HUES64 (cell line): ENCODE measurements around the gene FBXO4.
A peak's percentile ranks its signal among the peaks of the same experiment; 100 is the strongest.
"Not testable (repeated sequence)": the region's sequence is repeated elsewhere in the genome, so short reads cannot be mapped to it uniquely, and the experiment has no call there.

Experiments
- H3K27ac ChIP-seq: 2 replicates; pipeline ENCODE4 v1.7.0; 2013; ENCODE audit warnings: low read depth, low read length, inconsistent platforms
- H3K27me3 ChIP-seq: 2 replicates; pipeline ENCODE4 v1.6.1; 2013; ENCODE audit warnings: mild to moderate bottlenecking, low read length; ENCODE audit not compliant: insufficient read depth
- H3K36me3 ChIP-seq: 2 replicates; pipeline ENCODE4 v1.6.1; 2013; ENCODE audit warnings: mild to moderate bottlenecking, low read length; ENCODE audit not compliant: insufficient read depth
- H3K4me1 ChIP-seq: 2 replicates; pipeline ENCODE4 v1.6.1; 2013; ENCODE audit warnings: mild to moderate bottlenecking, low read length, moderate library complexity; ENCODE audit not compliant: insufficient read depth
- H3K4me3 ChIP-seq: 2 replicates; pipeline ENCODE4 v1.5.1; 2013; ENCODE audit warnings: mild to moderate bottlenecking, low read length, moderate library complexity
- H3K9ac ChIP-seq: 2 replicates; pipeline ENCODE4 v1.6.1; 2013; ENCODE audit warnings: mild to moderate bottlenecking, low read depth, low read length
- H3K9me3 ChIP-seq: 2 replicates; pipeline ENCODE4 v1.6.1; 2013; ENCODE audit warnings: low read depth, low read length; ENCODE audit not compliant: insufficient read depth
- WGBS: fragments of 150-250, 120-280 bp; methylation state at CpG from one replicate; pipeline ENCODE4 v1.1.7; 2013; ENCODE audit warnings: missing lambda C conversion rate; 5-methylcytosine and 5-hydroxymethylcytosine counted together

FBXO4 gene

GRCh38 chr5:41925555-41925951, 472 bp downstream of the FBXO4 start:
- 50% methylated on average over 18 of the region's 18 CpGs for WGBS
- H3K27ac ChIP-seq = no peak overlapping the region

GRCh38 chr5:41927604-41928003, 2.5 kb downstream of the FBXO4 start:
- Histone ChIP-seq H3K4me1 (no peaks in the 10 kb centered on the region), H3K36me3 (peaks cover 2% of the 10 kb centered on the region; the same call in 1 of the 2 replicates), H3K9me3 (no peaks in the 10 kb centered on the region), H3K9ac (no peak overlapping the region), H3K4me3 (no peak overlapping the region), H3K27ac (no peak overlapping the region), H3K27me3 (no peaks in the 10 kb centered on the region; the same call in 1 of the 2 replicates)
- WGBS = 99% methylated on average over 3 of the region's 4 CpGs

More at GRCh38 chr5:41925555-41925951, 472 bp downstream of the FBXO4 start:
- Histone ChIP-seq H3K27me3 (no peaks in the 10 kb centered on the region; the same call in 1 of the 2 replicates), H3K4me3 (peak overlapping the region; percentile 65), H3K4me1 (peaks cover 13% of the 10 kb centered on the region; the same call in 1 of the 2 replicates), H3K9ac (peak overlapping the region; percentile 83), H3K9me3 (no peaks in the 10 kb centered on the region), H3K36me3 (peaks cover 9% of the 10 kb centered on the region)

- H3K27me3 ChIP-seq = no peaks in the 10 kb centered on the region; the same call in 1 of the 2 replicates
- H3K36me3 ChIP-seq = no peaks in the 10 kb centered on the region
- no peaks in the 10 kb centered on the region for H3K9me3 ChIP-seq
- no peak overlapping the region for H3K9ac ChIP-seq
- H3K4me3 ChIP-seq = no peak overlapping the region
- no peak overlapping the region for H3K27ac ChIP-seq
- H3K4me1 ChIP-seq = no peaks in the 10 kb centered on the region
Measured at GRCh38 chr5:41929035-41929434, 4.0 kb downstream of the FBXO4 start.

DNA sequence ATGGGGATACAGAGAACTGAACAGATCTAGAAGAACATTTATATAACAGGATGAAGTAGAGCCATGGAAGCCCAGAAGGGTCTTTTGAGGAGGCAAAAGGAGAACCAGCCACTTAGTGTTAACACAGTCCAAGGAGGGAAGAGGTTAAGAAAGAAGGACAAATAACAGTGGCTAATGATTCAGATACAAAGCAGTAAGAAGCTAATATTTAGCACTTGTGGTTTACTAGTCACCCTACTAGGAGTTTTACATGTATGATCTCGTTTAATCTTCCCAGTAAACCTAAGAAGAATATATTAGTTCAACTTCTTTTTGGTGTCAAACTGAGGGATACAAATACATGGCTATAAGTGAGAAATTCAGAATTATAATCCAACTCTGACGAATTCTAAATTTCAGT, 7.7 kb downstream of the FBXO4 start:
- no peak overlapping the region for H3K4me3 ChIP-seq
- H3K27ac ChIP-seq = no peak overlapping the region
- WGBS = no CpG with 5 or more reads among the region's 2 CpGs
- H3K27me3 ChIP-seq = no peaks in the 10 kb centered on the region
- H3K36me3 ChIP-seq = no peaks in the 10 kb centered on the region
- no peaks in the 10 kb centered on the region for H3K9me3 ChIP-seq
- H3K9ac ChIP-seq = no peak overlapping the region
- H3K4me1 ChIP-seq = peaks cover 10% of the 10 kb centered on the region

DNA sequence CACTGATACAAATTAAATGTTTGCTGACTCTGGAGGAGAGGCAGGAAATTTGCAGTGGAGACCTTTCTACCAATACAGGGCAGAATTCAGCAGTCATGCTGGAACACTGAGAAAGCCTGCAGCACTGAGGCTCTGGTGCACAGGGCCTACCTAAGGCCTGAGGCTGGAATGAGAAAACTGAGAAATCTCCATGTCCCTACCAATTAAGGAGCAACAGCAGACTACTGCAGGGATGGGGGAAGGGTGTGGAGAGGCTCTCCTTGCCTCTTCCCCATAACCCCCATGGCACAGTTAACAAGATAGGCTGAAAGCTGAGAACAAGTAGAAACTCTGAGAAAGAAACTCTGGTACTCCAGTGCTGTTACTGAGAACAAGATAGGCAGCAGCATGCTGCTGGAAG, 10.5 kb downstream of the FBXO4 start:
- Histone ChIP-seq H3K27ac (no peak overlapping the region), H3K4me1 (peaks cover 10% of the 10 kb centered on the region), H3K4me3 (no peak overlapping the region), H3K9me3 (no peaks in the 10 kb centered on the region), H3K36me3 (no peaks in the 10 kb centered on the region), H3K27me3 (no peaks in the 10 kb centered on the region), H3K9ac (peak overlapping the region; percentile 40; the same call in 1 of the 2 replicates)

- Histone ChIP-seq H3K4me1 (peaks cover 4% of the 10 kb centered on the region), H3K9ac (no peak overlapping the region), H3K4me3 (no peak overlapping the region), H3K9me3 (no peaks in the 10 kb centered on the region), H3K27me3 (no peaks in the 10 kb centered on the region), H3K27ac (no peak overlapping the region), H3K36me3 (no peaks in the 10 kb centered on the region)
- no CpG with 5 or more reads among the region's 1 CpG for WGBS
Measured at GRCh38 chr5:41940641-41941040, 15.6 kb downstream of the FBXO4 start.

DNA sequence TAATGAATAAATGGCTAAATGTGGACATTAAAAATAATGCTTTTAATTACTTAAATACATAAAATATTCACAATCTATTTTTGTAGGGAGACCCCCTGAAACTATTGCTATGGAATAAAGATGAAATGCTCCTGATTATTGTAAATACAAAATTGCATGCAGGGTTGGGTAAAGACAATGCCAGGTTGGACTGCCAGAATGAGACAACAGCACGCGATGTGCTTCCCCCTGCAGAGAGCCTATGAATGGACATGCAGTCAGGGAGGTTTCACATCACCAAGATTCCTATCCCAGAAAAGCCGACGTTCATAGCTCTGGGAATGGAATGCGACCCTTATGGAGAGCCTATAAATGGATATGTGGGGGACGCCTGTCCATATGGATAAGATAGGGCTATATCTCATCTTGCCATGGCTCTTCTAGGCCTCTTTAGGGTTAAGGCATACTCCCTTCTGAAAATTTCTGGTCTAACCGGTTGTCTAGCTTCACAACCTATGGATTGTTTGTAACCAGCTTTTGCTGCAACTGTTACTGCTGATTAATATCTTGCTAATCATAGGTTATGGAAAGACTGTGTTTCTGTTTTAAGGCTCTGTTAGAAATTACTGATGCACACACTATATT, 20.4 kb downstream of the FBXO4 start:
- H3K9ac ChIP-seq, H3K27me3 ChIP-seq, H3K36me3 ChIP-seq, H3K4me1 ChIP-seq, H3K4me3 ChIP-seq, H3K27ac ChIP-seq, H3K9me3 ChIP-seq: not testable (repeated sequence)
- WGBS = 91% methylated on average over 7 of the region's 7 CpGs

- H3K27me3 ChIP-seq = no peaks in the 10 kb centered on the region
- no peaks in the 10 kb centered on the region for H3K4me1 ChIP-seq
- no peaks in the 10 kb centered on the region for H3K36me3 ChIP-seq
- no peaks in the 10 kb centered on the region for H3K9me3 ChIP-seq
- 82% methylated on average over 3 of the region's 3 CpGs for WGBS
- no peak overlapping the region for H3K27ac ChIP-seq
- H3K9ac ChIP-seq = no peak overlapping the region
- H3K4me3 ChIP-seq = no peak overlapping the region
Measured at GRCh38 chr5:41951224-41951623, 26.1 kb downstream of the FBXO4 start.

DNA sequence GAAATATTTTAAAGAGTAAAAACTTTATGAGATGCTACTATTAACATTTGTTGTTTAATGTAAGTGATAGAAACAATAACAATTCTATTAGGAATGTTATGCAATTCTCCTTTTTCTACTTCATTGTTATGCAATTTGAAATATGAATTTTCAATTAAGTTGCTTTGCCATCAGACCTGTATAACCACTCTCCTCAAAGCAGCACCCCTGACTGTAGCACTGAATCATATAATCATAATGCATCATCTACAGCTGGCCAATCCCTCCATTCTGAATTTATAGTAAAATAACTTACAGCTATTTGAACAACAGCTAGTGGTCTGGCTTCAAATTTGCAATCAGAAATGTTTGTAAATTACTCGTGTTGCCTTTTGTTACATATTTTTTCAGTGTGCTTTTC, 29.2 kb downstream of the FBXO4 start:
- H3K4me1 ChIP-seq = no peaks in the 10 kb centered on the region
- no peak overlapping the region for H3K4me3 ChIP-seq
- no peak overlapping the region for H3K9ac ChIP-seq
- no peaks in the 10 kb centered on the region for H3K36me3 ChIP-seq
- 80% methylated on average over 1 of the region's 1 CpG for WGBS
- H3K27ac ChIP-seq = no peak overlapping the region
- no peaks in the 10 kb centered on the region for H3K9me3 ChIP-seq
- no peaks in the 10 kb centered on the region for H3K27me3 ChIP-seq

DNA sequence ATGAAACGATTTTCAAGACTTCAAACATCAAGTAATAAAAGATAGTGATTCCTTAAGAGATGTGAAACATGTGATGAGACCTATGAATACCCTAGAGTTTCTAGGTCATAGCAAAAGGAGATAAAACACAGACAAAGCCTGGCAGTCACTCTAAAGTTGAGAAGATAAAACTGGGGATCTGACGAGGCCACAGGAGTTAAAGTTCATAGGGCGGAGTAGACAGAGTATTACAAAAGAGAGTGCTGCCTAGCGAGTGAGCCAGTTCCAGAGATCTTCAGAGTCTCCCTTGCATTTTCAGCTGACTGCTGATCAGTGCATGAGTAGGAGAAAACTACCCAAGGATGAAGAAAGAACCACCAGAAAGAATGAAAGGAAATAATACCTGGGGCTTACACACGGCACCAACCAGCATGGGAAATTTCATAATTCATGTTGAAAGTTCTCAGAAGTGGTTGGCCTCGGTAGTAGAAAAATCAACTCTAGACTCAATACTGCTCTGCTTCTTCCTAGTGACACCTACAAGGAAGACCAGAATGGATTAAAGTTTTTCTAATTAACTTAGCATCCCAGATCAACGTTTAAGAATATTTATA, 30.4 kb downstream of the FBXO4 start:
- Histone ChIP-seq H3K9ac (no peak overlapping the region), H3K36me3 (no peaks in the 10 kb centered on the region), H3K27me3 (no peaks in the 10 kb centered on the region), H3K4me1 (no peaks in the 10 kb centered on the region), H3K9me3 (no peaks in the 10 kb centered on the region), H3K4me3 (no peak overlapping the region), H3K27ac (no peak overlapping the region)
- WGBS = 89% methylated on average over 5 of the region's 7 CpGs

GRCh38 chr5:41956943-41957342, 31.9 kb downstream of the FBXO4 start:
- Histone ChIP-seq H3K4me3 (no peak overlapping the region), H3K27me3 (no peaks in the 10 kb centered on the region), H3K4me1 (no peaks in the 10 kb centered on the region), H3K36me3 (no peaks in the 10 kb centered on the region), H3K9ac (no peak overlapping the region), H3K9me3 (no peaks in the 10 kb centered on the region; the same call in 1 of the 2 replicates), H3K27ac (no peak overlapping the region)
- WGBS = 100% methylated on average over 1 of the region's 1 CpG

GRCh38 chr5:41960481-41960880, 35.4 kb downstream of the FBXO4 start:
- no peaks in the 10 kb centered on the region; the same call in 1 of the 2 replicates for H3K9me3 ChIP-seq
- H3K4me1 ChIP-seq = no peaks in the 10 kb centered on the region
- H3K27ac ChIP-seq = no peak overlapping the region
- no peaks in the 10 kb centered on the region for H3K27me3 ChIP-seq
- no peaks in the 10 kb centered on the region for H3K36me3 ChIP-seq
- H3K9ac ChIP-seq = no peak overlapping the region
- no peak overlapping the region for H3K4me3 ChIP-seq
